ENCODE results near the gene MED4.

MED4 gene

DNA sequence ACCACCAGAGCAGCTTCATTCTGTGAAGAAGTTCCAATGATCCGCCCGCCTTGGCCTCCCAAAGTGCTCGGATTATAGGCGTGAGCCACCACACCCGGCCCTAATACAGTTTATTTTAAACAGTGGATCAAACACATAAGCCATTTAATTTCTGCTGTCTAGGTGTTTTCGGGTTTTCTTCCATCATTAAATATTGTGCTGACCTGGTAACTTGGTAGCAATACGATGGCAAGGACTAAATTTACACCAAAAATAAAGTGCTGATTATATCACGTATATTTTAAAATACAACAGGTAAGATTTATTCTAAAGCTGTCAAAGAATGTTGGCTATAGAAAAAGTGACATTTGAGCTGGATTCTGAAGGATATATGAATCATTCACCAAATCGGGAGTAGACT is 1.3 kb downstream of the MED4 start:
- TF ChIP-seq, protein P1, sequence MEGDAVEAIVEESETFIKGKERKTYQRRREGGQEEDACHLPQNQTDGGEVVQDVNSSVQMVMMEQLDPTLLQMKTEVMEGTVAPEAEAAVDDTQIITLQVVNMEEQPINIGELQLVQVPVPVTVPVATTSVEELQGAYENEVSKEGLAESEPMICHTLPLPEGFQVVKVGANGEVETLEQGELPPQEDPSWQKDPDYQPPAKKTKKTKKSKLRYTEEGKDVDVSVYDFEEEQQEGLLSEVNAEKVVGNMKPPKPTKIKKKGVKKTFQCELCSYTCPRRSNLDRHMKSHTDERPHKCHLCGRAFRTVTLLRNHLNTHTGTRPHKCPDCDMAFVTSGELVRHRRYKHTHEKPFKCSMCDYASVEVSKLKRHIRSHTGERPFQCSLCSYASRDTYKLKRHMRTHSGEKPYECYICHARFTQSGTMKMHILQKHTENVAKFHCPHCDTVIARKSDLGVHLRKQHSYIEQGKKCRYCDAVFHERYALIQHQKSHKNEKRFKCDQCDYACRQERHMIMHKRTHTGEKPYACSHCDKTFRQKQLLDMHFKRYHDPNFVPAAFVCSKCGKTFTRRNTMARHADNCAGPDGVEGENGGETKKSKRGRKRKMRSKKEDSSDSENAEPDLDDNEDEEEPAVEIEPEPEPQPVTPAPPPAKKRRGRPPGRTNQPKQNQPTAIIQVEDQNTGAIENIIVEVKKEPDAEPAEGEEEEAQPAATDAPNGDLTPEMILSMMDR (conservative IDR thresholded peaks at IDR 0.05) = no peak

DNA sequence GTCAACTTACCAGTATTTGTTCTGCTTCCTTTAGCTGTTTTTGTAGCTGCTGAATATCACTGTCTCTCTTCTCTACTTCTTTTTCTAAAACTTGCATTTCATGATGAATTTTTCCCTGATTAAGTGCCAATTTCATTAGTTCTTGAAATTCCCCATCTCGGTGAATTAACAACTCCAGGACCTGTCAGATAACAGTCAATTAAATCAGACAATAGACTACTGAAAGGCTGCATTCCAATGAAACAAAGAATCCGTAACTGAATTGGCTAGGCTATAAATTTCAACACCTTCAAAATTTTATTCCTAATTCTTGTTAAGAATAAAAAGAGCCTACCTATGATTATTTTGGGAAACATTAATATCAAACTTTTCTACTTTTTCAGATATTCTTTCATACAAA is 8.6 kb downstream of the MED4 start:
- no peak overlapping the region for H3K27ac ChIP-seq
- TF ChIP-seq, protein P1 (conservative IDR thresholded peaks at IDR 0.05) = no peak

More for the DNA sequence above, 1.3 kb downstream of the MED4 start:
- no peak overlapping the region for H3K27ac ChIP-seq

DNA sequence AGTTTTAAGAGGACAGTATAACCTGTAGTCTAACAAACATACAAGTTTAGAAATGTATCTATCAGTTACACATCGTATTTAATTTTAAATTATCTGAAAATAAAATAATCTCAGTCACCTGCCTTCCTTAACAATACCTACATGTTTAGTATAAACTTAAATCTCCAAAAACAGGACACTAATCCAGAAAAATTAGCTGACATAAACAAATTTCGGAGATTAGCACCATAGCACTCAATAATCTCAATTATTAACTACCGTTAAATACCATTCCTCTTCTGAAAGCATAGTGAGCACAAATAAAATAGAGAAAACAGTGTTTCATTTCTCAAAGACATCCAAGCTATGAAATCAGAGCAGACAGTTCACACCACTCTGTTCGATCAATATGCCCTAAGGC is 13.2 kb downstream of the MED4 start:
- no peak overlapping the region for H3K27ac ChIP-seq
- TF ChIP-seq, protein P1 (conservative IDR thresholded peaks at IDR 0.05) = no peak

DNA sequence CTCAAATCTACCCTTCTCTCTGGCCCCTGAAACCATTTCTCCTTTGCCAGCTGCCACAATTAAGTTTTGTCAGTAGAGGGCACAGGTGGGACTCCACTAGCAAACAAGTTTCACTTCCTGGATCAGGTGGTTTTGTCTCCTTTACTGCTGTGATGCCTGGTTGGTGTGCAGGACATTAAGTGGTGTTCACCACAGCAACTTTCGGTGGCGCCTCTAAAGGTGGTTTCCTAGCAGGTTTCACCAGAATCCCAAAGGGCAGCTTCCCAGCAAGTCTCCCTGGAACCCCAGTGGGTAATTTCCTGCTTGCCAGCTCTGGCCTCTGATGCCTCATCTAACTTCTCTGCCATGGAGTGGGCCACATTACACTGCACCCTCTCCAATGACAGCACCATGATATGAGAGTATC is 16.6 kb downstream of the MED4 start:
- TF ChIP-seq, protein P1 (conservative IDR thresholded peaks at IDR 0.05) = peak; percentile 57

DNA sequence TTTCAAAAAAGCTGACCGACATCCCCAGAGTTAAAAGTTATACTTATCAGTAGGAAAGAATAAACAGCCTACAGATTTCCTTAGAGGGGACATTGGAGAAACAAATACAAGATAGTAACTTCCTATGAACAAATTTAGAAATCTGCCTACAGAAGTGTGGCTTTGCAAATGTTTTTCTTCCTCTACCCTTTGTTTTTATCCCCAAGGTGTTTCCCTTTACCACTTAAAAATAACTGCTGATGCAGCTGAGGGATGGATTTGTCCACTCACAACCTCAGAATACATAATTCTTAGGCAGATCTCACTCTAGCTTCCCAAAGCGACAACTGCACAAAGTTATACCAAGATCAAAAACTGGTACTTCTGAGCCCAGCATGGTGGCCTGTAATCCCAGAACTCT is 20.9 kb downstream of the MED4 start:
- TF ChIP-seq, protein P1 (conservative IDR thresholded peaks at IDR 0.05) = no peak
- no peak overlapping the region for H3K27ac ChIP-seq

More for the DNA sequence above, 16.6 kb downstream of the MED4 start:
- H3K27ac ChIP-seq = no peak overlapping the region

DNA sequence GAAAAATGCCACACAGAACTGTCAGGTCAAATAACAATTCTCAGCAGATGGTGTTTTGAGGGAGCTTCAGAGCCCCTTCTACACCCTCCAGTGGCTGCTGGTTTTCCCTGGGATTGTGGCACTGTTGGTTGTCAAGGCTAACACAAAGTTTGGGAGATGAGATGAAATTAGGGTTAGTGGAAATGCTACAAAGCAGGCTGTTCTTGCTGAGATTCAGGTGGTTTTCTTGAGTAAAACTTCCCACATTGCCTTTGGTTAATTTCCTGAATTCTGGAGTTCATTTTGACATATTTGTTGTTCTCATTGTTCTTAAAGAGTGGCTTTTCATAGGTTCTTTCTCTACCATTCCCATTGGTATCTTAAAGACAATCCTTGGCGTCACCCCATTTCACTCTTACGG is 22.1 kb downstream of the MED4 start:
- TF ChIP-seq, protein P1 (conservative IDR thresholded peaks at IDR 0.05) = no peak
- no peak overlapping the region for H3K27ac ChIP-seq

DNA sequence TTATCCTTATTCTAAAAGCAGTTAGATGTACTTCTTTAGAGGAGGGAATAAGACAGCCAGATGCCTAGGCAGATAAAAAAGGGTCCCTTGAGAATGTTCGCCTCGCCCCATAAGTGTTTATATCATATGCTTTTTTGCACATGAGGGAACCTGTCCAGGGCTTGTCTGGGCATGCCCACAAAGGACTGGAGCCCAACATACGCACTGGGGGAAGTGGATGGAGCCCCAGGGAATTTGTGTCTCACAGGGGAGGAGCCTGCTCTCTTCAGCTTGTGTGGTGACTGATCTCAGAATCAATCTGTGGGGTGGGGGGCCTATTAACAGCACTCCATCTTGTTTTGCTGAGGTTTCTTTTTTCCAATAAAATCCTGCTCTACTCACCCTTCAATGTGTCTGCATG is 22.6 kb downstream of the MED4 start:
- TF ChIP-seq, protein P1 (conservative IDR thresholded peaks at IDR 0.05) = no peak
- H3K27ac ChIP-seq = no peak overlapping the region

DNA sequence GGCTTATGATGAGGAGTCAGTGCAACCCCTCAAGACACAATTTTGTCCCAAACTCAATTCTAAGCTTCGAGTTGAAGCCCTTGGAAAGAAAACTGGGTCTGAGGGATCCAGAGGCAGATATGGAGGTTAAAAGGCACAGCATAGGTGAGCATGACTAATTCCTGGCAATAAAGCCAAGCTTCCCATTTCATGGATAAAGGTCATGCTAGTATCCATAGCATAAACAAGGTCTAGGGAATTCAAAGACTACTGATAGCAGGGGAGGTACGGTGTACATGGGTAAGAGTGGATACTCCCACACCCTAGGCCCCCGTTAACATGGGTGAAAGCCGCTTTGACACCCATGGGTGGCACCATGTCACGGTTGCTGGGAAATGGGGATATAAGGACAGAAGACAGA is 24.0 kb downstream of the MED4 start:
- no peak overlapping the region for H3K27ac ChIP-seq
- TF ChIP-seq, protein P1 (conservative IDR thresholded peaks at IDR 0.05) = no peak
